Bone marrow (tissue), 2 donors: Measurements from ENCODE around the gene TBXAS1.
A peak's percentile ranks its signal among the peaks of the same experiment; 100 is the strongest.
"Not testable (repeated sequence)": the region's sequence is repeated elsewhere in the genome, so short reads cannot be mapped to it uniquely, and the experiment has no call there.

Source experiments
- DNase-seq, 2 donors: peaks; one replicate each; lab custom pipeline; 2025; lab: John Stamatoyannopoulos, UW

Gene TBXAS1

DNA sequence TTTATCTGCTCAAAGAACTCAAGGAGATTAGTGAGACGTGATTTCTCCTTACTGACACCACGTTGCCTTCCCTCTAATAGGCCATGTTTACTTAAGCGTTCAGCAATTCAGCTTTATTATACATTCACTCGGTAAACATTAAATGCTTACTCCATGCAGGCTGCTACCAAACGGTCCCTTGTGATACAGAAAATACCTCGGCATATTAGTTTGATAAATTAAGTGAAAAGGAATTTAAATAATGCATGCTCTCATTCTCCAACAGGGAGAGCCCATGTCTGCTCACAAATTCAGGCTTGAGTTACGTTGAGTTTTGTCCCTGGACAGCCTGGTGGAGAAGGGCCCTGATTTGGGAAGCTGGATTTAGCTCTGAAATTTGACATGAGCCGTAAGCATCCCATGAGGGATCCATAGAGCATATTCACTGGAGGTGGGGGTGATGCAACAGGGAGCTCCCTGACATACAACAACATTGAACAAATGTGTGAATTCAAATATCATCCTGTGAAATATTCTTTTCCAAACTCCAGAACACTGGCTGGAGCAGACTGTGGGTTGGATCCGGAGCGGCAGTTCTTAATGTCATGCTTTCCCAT, 86.3 kb downstream of the TBXAS1 start:
- DNase-seq = no peak

DNA sequence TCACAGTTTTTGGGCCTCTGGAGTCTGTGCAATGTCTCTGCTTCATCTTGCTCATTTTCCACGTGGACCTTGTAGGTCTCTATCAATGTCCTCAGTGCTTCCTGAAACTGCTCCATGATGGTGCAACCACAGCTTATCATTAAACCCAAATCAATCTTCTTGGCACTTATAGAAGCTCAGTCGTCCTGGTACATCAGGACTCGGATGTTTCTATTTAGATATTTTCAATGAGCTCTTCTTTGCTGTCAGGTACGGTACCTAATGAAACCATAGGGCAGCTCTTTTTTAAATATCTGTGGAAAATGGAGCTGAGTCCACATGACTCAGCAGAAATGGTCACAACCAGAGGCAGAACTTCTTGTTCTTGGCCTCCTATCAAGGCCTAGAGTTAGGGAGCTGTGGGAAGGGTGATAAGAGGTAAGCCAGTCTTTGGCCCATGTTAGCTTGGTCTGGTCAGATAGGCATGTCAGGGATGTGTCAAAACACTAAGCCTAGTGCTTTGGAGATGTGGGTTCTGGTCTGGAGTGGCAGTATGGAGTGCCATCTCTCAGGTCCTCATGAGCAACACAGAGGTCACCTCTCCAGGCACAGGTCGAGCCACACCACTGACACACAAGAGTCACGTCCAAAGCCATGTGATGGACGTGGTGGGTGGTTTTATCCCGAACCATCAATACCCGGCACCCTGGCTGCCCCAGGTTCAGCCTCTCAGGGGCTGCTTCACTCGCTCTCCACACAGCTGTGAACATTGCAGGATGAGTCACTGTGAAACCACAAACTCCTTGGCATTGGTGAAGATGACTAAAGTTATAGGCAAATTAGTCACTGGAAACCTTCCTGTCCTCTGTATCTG, 87.0 kb downstream of the TBXAS1 start:
- peak; percentile 48 to 94 for DNase-seq

DNA sequence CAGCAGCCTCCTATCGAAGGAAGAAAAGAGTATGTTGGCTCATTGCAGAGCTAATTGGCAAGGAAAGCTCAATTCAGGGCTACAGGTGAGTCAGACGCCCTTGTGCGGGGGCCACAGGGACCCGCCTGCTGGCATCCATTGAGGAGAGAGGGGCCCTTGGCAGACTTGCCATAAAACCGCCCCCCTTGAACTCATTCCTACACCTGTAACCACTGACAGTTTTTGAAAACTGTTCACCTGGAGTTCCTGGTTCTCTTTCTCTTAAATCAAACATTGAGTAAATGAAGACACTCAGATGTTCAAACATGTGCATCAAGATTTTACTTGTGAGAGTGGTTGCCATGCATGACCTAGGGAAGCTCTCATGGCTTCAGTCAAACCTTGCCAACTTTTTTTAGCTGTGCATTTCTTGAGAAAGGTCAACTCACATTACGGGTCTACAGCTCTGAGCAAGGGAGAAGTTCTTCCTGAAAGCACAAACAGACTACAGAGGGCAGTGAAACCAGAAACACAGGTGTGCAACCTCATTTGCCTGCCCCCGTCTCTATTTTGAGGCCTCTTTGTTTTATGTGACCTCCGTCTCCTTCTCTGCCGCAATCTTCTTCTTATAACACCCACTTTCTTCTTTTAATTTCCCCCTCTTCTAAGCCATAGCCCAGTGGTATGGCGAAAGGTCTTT, 87.8 kb downstream of the TBXAS1 start:
- DNase-seq = no peak

DNA sequence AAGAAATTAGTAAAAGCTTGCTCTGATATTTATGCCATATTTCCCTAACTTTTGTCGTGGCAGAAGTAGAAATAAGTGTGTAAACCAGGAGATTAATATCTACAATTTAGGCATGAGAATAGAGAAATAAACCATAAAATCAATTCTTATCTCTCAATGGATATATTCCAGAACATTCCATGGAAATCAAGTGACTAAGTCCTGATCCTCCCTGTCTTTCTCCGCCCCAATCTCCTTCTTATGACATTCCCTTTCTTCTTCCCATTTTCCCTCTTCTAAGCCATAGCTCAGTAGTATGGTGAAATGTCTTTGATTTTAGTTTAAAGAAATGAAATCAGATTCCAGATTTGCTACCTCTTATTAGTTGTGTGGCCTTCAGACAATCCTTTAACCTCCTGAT, 88.8 kb downstream of the TBXAS1 start:
- DNase-seq = no peak

DNA sequence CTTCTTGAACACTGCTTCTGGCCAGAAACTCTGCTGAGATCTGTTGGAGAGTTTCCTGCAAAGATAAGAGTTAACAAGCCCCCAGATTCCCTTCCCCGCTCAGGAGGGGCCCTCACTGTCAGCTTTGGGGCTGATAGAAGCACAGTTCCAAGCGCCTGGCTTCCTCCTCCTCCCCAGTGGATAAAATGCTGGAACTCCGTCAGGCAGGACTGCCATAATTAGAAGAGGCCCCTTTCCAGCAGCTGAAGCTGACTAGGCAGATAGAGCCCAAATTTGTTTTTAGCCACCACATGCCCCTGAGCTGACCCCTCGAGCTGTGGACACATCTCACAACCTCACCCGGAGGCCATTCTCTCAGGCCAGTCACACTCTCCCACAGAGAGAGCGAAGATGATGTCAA, 89.4 kb downstream of the TBXAS1 start:
- no peak for DNase-seq

DNA sequence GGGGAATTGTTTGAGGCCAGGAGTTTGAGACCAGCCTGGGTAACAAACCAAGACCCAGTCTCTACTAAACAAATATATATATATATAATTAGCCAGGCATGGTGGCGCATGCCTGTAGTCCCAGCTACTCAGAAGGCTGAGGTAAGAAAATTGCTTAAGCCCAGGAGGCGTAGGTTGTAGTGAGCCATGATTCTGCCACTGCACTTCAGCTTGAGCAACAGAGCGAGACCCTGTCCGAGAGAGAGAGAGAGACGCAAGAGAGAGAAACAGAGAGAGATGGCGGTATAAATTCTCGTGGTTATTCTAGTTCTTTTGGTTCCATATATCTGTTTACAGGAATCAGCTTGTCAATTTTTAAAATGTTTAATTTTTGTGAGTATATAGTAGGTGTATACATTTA, 94.0 kb downstream of the TBXAS1 start:
- DNase-seq = no peak

DNA sequence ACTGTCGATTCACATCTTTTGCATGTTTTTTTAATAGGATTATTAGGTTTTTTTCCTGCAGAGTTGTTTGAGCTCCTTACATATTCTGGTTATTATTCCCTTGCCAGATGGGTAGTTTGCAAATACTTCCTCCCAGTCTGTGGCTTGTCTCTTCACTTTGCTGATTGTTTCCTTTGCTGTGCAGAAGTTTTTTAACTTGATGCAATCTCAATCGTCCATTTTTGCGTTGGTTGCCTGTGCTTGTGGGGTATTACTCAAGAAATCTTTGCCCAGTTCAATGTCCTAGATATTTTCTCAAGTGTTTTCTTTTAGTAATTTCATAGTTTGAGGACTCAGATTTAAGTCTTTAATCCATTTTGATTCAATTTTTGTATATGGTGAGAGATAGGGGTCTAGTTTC, 95.4 kb downstream of the TBXAS1 start:
- no peak for DNase-seq

DNA sequence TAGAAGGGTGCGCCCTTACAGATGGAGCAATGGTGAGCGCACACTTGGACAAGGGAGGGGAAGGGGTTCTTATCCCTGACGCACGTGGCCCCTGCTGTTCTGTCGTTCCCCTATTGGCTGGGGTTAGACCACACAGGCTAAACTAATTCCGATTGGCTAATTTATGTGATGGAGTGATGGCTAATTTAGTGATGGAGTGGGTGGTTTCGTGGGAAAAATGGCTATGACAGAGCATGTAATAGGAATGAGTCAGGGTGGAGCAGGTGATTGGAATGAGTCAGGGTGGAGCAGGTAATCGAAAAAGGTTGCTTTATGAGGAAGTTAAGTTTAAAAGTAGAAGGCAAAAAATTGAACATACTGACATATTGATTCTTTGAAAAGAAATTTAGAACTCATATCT, 100.2 kb downstream of the TBXAS1 start:
- not testable (repeated sequence) for DNase-seq

DNA sequence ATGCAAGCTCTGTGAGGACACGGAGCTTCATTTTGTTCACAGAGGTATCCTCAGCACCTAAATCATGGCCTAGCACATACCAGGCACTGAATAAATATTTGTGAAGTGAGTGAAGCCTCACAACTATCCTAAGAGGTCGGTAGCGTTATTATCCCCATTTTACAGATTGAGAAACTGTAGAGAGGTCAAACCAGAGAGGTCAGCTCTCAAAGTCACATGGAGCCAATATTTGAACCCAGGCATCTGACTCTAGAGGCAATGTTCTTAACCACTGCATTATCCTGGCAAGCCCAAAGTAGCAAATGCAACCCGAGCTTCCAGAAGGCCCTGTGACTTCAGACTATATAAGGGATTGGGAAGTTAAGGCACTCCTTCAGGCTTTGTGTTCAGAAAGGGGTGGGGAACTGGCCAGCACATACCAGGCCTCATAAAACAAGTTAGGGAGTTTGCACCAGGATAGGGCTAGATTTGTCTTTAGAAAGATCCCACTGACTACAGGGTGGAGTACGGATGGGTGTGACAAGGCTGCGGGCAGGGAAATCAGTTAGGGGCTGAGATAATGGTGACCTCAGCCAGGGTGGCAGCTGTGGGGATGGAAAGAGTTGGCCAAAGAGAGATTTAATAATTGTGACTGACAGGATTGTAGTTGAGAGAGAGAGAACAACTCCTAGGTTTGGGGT, 101.4 kb downstream of the TBXAS1 start:
- DNase-seq = no peak

DNA sequence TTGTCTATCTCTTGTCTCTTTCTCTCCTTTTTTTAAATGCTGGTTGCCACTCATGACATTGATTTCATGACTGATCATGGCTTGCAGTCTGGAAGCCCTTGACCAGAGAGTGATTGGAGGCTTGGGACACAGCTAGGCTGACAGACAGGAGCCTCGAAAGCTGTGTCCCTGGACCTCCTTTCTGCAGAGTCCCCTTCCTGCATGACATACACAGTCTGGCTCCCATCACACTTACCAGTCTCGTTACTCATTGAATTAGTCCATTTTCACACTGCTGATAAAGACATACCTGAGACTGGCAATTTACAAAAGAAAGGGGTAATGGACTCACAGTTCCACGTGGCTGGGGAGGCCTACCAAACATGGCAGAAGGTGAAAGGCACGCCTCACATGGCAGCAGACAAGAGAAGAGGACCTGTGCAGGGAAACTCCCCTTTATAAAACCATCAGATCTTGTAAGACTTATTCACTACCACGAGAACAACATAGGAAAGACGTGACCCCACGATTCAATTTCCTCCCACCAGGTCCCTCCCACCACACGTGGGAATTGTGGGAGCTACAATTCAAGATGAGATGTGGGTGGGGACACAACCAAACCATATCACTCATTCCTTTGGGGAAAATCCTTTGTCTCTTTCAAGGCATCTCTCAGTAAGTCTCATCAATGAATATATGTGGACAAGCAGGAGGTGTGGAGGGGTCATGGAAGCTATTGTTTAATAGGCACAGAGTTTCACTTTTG, 102.3 kb downstream of the TBXAS1 start:
- no peak for DNase-seq

DNA sequence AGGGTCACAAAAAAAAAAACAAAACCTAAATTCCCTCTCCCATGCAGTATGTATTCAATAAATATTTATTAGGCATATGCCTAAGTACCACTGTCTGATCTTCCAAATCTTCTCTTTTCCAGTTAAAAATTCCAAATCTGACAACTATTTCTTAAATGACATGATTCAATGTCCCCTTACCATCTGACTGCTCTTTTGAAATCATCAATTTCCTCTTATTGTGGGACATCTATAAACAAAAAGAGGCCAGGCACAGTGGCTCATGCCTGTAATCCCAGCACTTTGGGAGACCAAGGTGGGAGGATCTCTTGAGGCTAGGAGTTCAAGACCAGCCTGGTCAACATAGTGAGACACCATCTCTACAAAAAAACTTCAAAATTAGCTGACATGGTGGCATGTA, 103.5 kb downstream of the TBXAS1 start:
- DNase-seq = no peak

DNA sequence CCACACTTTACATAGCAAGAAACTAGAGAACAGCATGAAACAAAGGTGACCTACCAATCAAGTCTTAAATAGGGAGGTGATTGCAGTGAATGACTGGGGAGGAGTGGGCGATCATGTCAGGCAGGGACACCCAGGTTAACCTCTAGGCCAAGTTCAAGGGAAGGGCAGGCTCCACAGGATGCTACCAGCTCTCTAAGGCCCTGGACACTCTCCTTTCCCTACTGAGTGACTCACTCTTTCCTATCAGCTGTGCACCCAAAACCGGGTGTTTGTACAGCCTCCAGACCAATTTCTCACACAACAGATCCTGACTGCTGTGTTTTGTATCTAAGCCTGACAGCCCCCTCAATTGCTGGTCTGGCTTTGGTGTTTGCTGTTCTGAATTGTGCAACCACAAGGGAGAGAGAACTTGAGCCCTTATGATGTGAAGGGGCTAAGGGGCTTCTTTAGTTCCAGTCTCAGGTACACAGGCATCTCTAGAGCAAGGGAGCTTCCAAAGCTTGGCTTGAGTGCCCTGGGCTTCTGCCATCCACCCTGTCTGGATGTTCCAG, 107.8 kb downstream of the TBXAS1 start:
- DNase-seq = peak in 1 of 2 donors; percentile 79

DNA sequence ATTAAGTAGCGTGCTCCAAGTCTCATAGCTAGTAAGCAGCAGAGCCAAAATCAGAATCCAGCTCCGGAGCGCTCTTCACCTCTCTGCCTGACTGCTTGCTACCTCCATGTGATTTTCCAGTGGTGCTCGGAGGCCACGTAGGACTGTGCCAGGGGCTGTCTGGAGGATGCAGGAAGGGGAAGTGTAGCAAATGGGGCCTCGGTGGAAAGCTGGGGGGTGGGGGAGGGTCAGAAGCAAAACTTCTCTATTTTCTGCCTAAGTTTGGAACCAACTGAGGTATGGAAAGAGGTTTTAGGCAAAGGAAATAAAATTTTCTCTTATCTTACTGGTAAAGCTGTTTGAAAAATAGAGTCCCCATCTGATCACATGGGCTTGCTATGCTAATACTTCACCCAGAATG, 108.7 kb downstream of the TBXAS1 start:
- peak in 1 of 2 donors; percentile 59 for DNase-seq

DNA sequence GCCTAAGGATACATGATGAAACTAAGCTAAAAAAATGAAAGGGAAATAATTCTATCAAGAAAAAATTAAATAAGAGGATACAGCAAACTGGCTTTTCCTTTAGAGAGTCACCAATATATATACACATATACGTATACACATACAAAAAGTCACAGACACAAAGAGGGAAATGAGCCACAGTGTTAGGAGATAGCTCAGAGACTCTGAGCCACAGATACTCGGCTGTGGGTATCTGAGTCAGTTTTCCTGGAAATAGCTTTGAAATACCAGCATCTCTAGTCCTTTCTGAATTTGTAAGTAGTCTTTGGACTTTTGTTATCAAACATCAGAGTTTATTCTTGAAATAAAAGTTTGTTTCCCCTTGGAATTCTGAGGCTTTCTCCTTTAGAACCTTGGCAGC, 111.8 kb downstream of the TBXAS1 start:
- DNase-seq = no peak

DNA sequence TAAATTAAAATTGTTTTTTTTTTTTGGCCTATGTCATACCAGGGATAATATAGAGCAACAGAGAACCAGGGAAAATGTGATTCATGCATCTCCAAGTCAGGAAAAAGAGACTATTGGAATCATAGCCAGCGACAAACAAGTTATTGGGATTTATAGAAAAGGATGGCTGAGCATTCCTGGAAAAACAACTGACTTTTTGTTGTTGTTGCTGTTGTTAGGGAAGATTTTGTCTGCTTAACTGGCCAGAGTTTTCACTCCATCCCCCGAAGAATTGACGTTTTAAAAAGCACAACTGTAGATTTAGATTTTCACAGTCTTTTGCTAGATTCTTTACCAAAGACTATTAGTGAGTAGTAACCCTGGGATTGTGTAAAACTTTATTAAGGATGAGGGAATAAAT, 112.4 kb downstream of the TBXAS1 start:
- DNase-seq = no peak

DNA sequence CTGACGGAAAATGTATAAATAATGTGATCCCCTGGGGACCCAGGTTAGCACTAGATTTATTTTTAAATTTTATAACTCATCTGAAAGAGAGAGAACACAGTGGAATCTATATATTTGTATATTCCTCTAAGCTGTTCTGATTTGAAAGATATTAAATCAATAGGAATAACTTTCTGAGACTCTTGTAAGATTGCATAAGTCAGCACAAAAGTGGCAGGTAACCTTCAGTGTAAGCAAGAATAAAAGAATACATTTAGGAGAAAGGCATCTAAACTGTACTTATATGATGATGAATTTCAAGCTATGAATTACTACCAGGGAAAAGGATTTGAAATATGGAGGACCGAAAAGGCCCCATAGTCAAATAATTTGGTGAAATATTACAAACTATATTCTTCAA, 112.8 kb downstream of the TBXAS1 start:
- no peak for DNase-seq

DNA sequence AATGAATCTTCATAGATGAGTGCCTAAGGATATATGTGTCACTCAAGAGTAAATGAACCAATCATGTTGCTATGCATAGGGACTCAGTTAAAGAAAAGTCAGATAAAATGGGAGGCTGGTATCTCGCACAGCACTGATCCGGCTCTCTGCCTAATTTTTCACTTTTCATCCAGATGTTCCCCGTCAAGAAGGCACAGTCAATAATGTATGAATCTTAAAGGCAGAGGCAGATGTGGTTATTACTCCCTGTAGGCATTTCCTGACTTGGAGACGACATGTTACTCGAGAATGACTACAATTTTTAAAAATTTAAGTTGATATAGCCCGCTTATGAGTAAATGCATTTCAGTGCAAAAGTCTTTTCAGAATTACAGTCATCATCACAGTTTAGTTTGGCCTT, 113.6 kb downstream of the TBXAS1 start:
- DNase-seq = no peak

DNA sequence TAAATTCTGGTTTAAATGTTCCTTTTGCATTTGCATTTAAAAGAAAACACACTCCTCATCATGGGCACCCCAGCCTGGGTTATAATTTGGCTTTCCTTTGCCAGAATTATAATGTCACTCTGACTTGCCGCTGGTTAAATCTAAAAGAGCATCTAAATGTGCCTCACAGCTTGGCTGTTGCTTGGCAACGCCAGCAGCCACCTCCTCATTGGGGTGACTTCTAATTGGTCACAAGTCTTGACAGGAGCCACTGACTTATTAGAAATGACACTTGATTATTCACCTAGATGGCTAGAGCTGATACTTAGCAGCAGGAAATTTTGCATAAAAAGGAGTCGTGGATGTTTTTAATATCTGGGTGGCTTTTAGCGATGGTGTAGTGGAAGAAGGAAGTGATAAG, 114.3 kb downstream of the TBXAS1 start:
- DNase-seq = no peak

DNA sequence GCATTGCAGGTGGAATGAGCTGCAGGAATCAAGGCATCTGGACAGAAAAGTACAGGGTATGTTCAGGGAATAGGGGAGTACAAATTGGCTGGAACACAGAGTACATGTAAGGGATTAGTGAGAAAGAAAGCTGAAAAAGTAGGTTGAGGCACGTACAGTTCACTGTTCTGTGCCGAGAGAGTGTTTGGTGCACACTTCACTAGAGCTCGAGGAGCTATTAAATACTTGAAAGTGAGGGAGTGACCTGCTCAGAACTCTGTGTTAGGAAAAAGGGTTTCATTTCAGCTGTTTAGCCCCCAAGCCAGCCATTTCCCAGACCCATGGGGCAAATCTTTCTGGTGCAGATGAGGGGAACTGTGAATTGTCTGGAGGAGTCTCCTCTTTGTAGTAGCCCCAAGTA, 115.2 kb downstream of the TBXAS1 start:
- DNase-seq = no peak

DNA sequence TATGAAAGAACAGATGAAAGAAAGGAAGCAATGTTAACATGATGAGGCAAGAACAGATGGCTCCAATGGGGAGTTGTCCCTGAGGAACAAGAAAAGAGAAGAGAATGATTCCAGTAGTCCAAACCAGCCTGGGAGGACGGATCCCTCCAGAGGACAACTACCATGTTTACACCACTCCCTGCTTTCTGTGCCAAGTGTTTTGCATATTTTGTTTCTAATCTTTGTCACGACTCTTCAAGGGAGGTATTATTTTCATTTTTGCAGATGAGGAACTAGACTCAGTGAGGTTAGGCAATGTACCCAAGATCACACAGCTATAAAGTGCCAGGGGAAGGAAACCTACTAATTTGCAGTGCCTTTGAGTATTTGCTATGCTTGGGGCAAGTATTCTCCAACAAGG, 117.5 kb downstream of the TBXAS1 start:
- DNase-seq = no peak

DNA sequence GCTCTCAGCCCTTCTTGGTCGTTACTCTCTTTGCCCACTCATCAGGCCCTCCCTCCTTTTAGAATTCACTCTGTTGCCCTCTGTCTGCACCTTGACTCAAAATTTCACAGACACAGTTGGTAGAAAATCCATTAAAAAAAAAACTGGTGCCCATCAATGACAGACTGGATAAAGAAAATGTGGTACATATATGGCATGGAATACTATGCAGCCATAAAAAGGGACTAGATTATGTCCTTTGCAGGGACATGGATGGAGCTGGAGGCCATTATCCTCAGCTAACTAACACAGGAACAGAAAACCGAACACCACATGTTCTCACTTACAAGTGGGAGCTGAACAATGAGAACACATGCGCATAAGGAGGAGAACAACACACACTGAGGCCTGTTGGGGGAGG, 118.0 kb downstream of the TBXAS1 start:
- no peak for DNase-seq

DNA sequence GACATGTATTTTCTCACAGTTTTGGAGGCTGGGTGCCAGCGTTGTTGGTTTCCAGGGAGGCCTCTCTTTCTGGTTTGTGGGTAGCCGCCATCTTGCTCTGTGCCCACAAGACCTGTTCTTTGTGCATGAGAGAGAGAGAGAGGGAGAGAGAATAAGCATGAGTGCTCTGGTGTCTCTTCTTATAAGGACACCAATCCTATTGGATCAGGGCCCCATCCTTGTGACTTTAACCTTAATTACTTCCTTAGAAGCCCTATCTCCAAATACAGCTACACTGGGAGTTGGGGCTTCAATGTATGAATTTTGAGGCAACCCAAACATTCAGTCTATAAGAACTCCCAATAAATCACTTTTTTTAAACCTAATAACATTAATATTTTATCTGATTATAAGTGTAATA, 119.1 kb downstream of the TBXAS1 start:
- DNase-seq = no peak
